A673 (cell line): ENCODE results near the gene VSTM2L. TPM values are rescaled to one million over a fixed set of nuclear protein-coding genes. Genes with fewer than 3 reads are reported as not detected.

Experiments
- BruUV-seq: library from RNA; stranded (reverse); fragments of 400-500 nt; replicated peaks from 2 replicates; lab custom pipeline; 2021; lab: Mats Ljungman, UMichigan
- CTCF ChIA-PET: fragments of 300-600 bp; sonication (Branson Sonifier 250); formaldehyde crosslinking; loops from one replicate; lab custom pipeline; 2022; ENCODE audit warnings: antibody characterized with exemption; lab: Charles Lee
- POLR2A ChIA-PET: fragments of 300-600 bp; sonication (Branson Sonifier 250); formaldehyde crosslinking; loops from one replicate; lab custom pipeline; 2022; ENCODE audit warnings: antibody characterized with exemption; ENCODE audit not compliant: low non-redundant PET; lab: Charles Lee
- DNase-seq: peaks from one replicate; pipeline ENCODE4 v3.0.0-alpha.2; 2015; ENCODE audit warnings: low spot score
- H3K27ac ChIP-seq: fragments of 200-600 bp; sonication (generic); 2 replicates; pipeline ENCODE4 v1.5.1; 2016; ENCODE audit warnings: mixed run types, low read depth, mild to moderate bottlenecking, mixed read lengths, antibody characterized with exemption, low read length; ENCODE audit not compliant: poor library complexity, severe bottlenecking
- H3K27me3 ChIP-seq: fragments of 200-600 bp; sonication (generic); replicated peaks from 2 replicates; pipeline ENCODE4 v1.6.1; 2017; ENCODE audit warnings: mixed run types, low read depth, mild to moderate bottlenecking, mixed read lengths, antibody characterized with exemption, low read length; ENCODE audit not compliant: insufficient read depth, poor library complexity
- H3K36me3 ChIP-seq: fragments of 200-600 bp; sonication (generic); 2 replicates; pipeline ENCODE4 v1.6.1; 2016; ENCODE audit warnings: mixed run types, mild to moderate bottlenecking, mixed read lengths, antibody characterized with exemption, low read length; ENCODE audit not compliant: insufficient read depth, poor library complexity, severe bottlenecking
- H3K4me1 ChIP-seq: fragments of 200-600 bp; sonication (generic); 2 replicates; pipeline ENCODE4 v1.6.1; 2017; ENCODE audit warnings: mixed run types, mild to moderate bottlenecking, mixed read lengths, antibody characterized with exemption, low read length; ENCODE audit not compliant: insufficient read depth, poor library complexity, severe bottlenecking
- H3K4me3 ChIP-seq: fragments of 200-600 bp; sonication (generic); 2 replicates; pipeline ENCODE4 v1.5.1; 2016; ENCODE audit warnings: low read depth, mixed run types, mild to moderate bottlenecking, mixed read lengths, low read length; ENCODE audit not compliant: poor library complexity, severe bottlenecking
- H3K9me3 ChIP-seq: fragments of 200-600 bp; sonication (generic); 2 replicates; pipeline ENCODE4 v1.6.1; 2016; ENCODE audit warnings: mixed run types, low read depth, mild to moderate bottlenecking, mixed read lengths, antibody characterized with exemption, low read length; ENCODE audit not compliant: poor library complexity, severe bottlenecking
- EZH2 ChIP-seq: fragments of 200-600 bp; sonication (generic); IDR thresholded peaks from 2 replicates; pipeline ENCODE4 v1.6.1; 2017; ENCODE audit warnings: borderline replicate concordance, low read depth, mild to moderate bottlenecking, mixed read lengths, antibody characterized with exemption, low read length; ENCODE audit not compliant: poor library complexity, severe bottlenecking
- intact Hi-C: fragments of 100-400 bp; cut with micrococcal nuclease; formaldehyde crosslinking; loops from one replicate; pipeline ENCODE4 v1.10.0; 2022; ENCODE audit not compliant: unreplicated experiment
- total RNA-seq: library from RNA; stranded (reverse); gene quantifications from 2 replicates; pipeline ENCODE4 v1.2.3, GENCODE V29; 2021
- TF ChIP-seq, protein P1 (sequence below): fragments of 300-800, 200-600 bp; sonication (generic); conservative IDR thresholded peaks from 2 replicates; pipeline ENCODE4 v1.5.1; 2017; ENCODE audit warnings: low read depth, mild to moderate bottlenecking, antibody characterized with exemption, low read length, moderate library complexity, mixed read lengths

Gene VSTM2L
- total RNA-seq, 1 experiment from 2014 or later, result 23.3 TPM

DNA sequence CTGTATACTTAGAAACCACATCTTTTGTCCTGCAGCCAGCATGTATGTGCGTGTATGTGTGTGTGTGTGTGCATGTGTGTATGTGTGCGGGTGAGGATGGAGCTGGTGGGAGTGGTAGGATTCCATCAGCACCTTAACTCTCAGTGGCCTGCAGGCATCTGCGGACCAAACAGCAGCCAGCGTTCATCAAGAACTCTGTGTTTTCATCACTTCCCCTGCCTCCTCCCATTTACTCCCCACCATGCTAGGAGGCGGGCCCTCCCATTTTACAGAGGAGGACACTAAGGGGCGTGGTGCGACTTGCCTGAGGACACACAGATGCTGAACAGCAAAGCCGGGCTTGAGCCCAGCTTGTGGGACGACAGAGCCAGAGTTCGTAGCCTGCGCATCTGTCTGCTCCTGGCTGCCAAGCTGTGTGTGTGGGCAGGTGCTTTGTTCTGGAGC, 8.9 kb downstream of the VSTM2L start:
- TF ChIP-seq EZH2, result no peak
- TF ChIP-seq, protein P1, sequence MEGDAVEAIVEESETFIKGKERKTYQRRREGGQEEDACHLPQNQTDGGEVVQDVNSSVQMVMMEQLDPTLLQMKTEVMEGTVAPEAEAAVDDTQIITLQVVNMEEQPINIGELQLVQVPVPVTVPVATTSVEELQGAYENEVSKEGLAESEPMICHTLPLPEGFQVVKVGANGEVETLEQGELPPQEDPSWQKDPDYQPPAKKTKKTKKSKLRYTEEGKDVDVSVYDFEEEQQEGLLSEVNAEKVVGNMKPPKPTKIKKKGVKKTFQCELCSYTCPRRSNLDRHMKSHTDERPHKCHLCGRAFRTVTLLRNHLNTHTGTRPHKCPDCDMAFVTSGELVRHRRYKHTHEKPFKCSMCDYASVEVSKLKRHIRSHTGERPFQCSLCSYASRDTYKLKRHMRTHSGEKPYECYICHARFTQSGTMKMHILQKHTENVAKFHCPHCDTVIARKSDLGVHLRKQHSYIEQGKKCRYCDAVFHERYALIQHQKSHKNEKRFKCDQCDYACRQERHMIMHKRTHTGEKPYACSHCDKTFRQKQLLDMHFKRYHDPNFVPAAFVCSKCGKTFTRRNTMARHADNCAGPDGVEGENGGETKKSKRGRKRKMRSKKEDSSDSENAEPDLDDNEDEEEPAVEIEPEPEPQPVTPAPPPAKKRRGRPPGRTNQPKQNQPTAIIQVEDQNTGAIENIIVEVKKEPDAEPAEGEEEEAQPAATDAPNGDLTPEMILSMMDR, result no peak
- Histone ChIP-seq H3K9me3 (no peaks in the 10 kb centered on the region), H3K4me1 (peaks cover 77% of the 10 kb centered on the region), H3K27ac (peak overlapping the region; percentile 52), H3K36me3 (no peaks in the 10 kb centered on the region), H3K27me3 (no peaks in the 10 kb centered on the region), H3K4me3 (no peak overlapping the region)
- ChIA-PET POLR2A (interaction anchor here (0.6 kb wide), 1 partner anchor 819 kb away, joined by 6 read pairs; no protein-coding TSS in a partner anchor), CTCF (interaction anchor here (0.6 kb wide), 1 partner anchor 9 kb away, joined by 3 read pairs; no protein-coding TSS in a partner anchor)
- DNase-seq, result peak; percentile 91
- BruUV-seq, result no TSS peak
- intact Hi-C loops, result no loop called here

DNA sequence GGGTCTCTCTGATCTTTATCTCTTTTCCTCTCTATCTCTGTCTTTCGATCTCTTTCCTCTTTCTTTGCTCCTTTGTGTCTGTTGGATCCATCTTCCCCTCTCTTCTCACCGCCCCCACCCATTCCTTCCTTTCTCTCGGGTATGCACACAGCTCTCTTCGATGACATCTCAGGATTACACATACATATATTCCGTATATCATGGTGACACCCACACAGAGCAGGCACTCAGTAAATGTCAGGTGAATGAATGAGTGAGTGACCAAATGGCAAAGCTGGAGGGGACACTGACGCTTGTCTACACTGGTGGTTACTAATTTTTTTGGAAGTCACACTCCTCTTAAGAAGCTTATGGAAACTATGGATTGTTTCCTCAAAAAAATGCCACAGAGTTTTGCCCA, 9.9 kb downstream of the VSTM2L start:
- H3K27ac ChIP-seq, result peak overlapping the region; percentile 52
- CTCF ChIA-PET, result interaction anchor here (0.6 kb wide), 1 partner anchor 444 kb away, joined by 5 read pairs; no protein-coding TSS in a partner anchor
- no peaks in the 10 kb centered on the region for H3K9me3 ChIP-seq
- intact Hi-C loops, result no loop called here
- DNase-seq, result no peak
- POLR2A ChIA-PET, result no interaction called here
- no peak overlapping the region for H3K4me3 ChIP-seq
- no peaks in the 10 kb centered on the region for H3K36me3 ChIP-seq
- no TSS peak for BruUV-seq
- peaks cover 77% of the 10 kb centered on the region for H3K4me1 ChIP-seq
- H3K27me3 ChIP-seq, result no peaks in the 10 kb centered on the region
- TF ChIP-seq, protein P1, result no peak
- TF ChIP-seq EZH2, result no peak

DNA sequence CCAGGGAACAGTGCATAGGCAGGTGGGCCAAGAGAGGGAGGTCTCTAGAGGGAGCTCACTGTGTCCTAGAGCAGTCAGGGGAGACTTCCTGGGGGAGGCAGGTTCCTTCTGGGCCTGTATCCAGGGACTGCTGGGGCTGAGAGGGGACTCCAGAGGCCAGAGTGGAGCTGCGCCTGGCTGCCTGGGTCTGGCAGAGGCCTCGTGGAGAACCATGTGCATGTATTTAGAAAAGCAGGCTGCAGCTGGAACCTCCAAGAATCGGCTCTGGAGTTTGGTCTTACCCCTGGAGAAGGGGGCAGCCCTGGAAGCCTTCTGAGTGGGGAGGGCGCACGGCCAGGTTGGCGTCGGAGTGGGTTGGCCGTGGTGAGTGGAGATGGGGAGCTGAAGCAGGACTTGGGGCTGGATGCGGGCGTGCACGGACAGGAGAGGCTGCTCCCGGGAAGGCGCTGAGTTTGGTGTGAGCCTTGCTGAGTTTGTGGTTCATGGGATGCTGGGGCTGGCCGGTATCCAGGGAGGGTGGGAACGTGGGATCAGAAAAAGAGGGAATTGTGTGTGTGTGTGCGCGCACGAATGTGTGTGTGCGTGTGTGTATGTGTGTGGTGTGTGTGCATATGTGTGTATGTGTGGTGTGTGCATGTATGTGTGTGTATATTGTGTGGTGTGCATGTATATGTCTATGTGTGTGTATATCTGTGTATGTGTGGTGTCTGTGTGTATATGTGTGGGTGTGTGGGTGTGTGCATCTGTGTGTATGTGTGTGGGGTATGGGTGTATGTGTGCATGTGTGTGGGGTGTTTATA, 10.8 kb downstream of the VSTM2L start:
- no peak overlapping the region for H3K4me3 ChIP-seq
- no peaks in the 10 kb centered on the region for H3K36me3 ChIP-seq
- H3K9me3 ChIP-seq, result no peaks in the 10 kb centered on the region
- DNase-seq, result peak; percentile 43
- H3K4me1 ChIP-seq, result peaks cover 75% of the 10 kb centered on the region
- H3K27me3 ChIP-seq, result no peaks in the 10 kb centered on the region
- ChIA-PET POLR2A (no interaction called here), CTCF (no interaction called here)
- no TSS peak for BruUV-seq
- intact Hi-C loops, result no loop called here
- TF ChIP-seq, protein P1, result no peak
- no peak for TF ChIP-seq EZH2
- H3K27ac ChIP-seq, result peak overlapping the region; percentile 52
